ENCODE results near the gene KRTAP10-10. TPM values are rescaled to one million over a fixed set of nuclear protein-coding genes. Genes with fewer than 3 reads are reported as not detected.
"Not testable (repeated sequence)": the region's sequence is repeated elsewhere in the genome, so short reads cannot be mapped to it uniquely, and the experiment has no call there.

Gene KRTAP10-10
- polyA plus RNA-seq, 4 donors: not detected

- no peak for DNase-seq (ENCODE audit: low read depth in 4 of 4, low spot score in 3 of 4)
These were observed 17.3 kb upstream of the KRTAP10-10 start for GRCh38 chr21:44619886-44620285.

- no peak for DNase-seq (ENCODE audit: low read depth in 4 of 4, low spot score in 3 of 4)
These were observed 13.6 kb upstream of the KRTAP10-10 start for GRCh38 chr21:44623575-44623974.

GRCh38 chr21:44625756-44626155 is 11.4 kb upstream of the KRTAP10-10 start:
- no peak for DNase-seq (ENCODE audit: low read depth in 4 of 4, low spot score in 3 of 4)

GRCh38 chr21:44626262-44626661 is 10.9 kb upstream of the KRTAP10-10 start:
- DNase-seq (ENCODE audit: low read depth in 4 of 4, low spot score in 3 of 4): no peak

- DNase-seq (ENCODE audit: low read depth in 4 of 4, low spot score in 3 of 4): no peak
These were observed 10.4 kb upstream of the KRTAP10-10 start, which contains the start of gene KRTAP10-9 for GRCh38 chr21:44626673-44627143. Gene KRTAP10-9, plus strand, starts transcription at chr21:44627093. Its CDS starts 79 bp downstream, at chr21:44627172.

- not testable (repeated sequence) for DNase-seq (ENCODE audit: low read depth in 4 of 4, low spot score in 3 of 4)
These were observed 9.9 kb upstream of the KRTAP10-10 start for GRCh38 chr21:44627181-44627822.

- DNase-seq (ENCODE audit: low read depth in 4 of 4, low spot score in 3 of 4): not testable (repeated sequence)
These were observed 9.3 kb upstream of the KRTAP10-10 start for GRCh38 chr21:44627831-44628233.

GRCh38 chr21:44628707-44629391 is 8.3 kb upstream of the KRTAP10-10 start:
- no peak for DNase-seq (ENCODE audit: low read depth in 4 of 4, low spot score in 3 of 4)

GRCh38 chr21:44630440-44630839 is 6.7 kb upstream of the KRTAP10-10 start:
- no peak for DNase-seq (ENCODE audit: low read depth in 4 of 4, low spot score in 3 of 4)

- DNase-seq (ENCODE audit: low read depth in 4 of 4, low spot score in 3 of 4): no peak
These were observed 5.1 kb upstream of the KRTAP10-10 start for GRCh38 chr21:44632067-44632466.

- no peak for DNase-seq (ENCODE audit: low read depth in 4 of 4, low spot score in 3 of 4)
These were observed 743 bp upstream of the KRTAP10-10 start for GRCh38 chr21:44636209-44637017.

- DNase-seq (ENCODE audit: low read depth in 4 of 4, low spot score in 3 of 4): not testable (repeated sequence)
These were observed 744 bp downstream of the KRTAP10-10 start for GRCh38 chr21:44637851-44638348.

GRCh38 chr21:44638506-44639330 is 1.6 kb downstream of the KRTAP10-10 start:
- not testable (repeated sequence) for DNase-seq (ENCODE audit: low read depth in 4 of 4, low spot score in 3 of 4)

- no peak for DNase-seq (ENCODE audit: low read depth in 4 of 4, low spot score in 3 of 4)
These were observed 2.1 kb downstream of the KRTAP10-10 start for GRCh38 chr21:44639331-44639655.

GRCh38 chr21:44640761-44641160 is 3.6 kb downstream of the KRTAP10-10 start:
- DNase-seq (ENCODE audit: low read depth in 4 of 4, low spot score in 3 of 4): no peak

GRCh38 chr21:44643741-44644310 is 6.7 kb downstream of the KRTAP10-10 start:
- DNase-seq (ENCODE audit: low read depth in 4 of 4, low spot score in 3 of 4): no peak

- no peak for DNase-seq (ENCODE audit: low read depth in 4 of 4, low spot score in 3 of 4)
These were observed 7.7 kb downstream of the KRTAP10-10 start for GRCh38 chr21:44644878-44645277.

GRCh38 chr21:44646366-44647221 is 9.4 kb downstream of the KRTAP10-10 start, which contains the start of gene KRTAP10-11:
Gene KRTAP10-11, plus strand, starts transcription at chr21:44646414. Its CDS starts 45 bp downstream, at chr21:44646459.
- DNase-seq (ENCODE audit: low read depth in 4 of 4, low spot score in 3 of 4): not testable (repeated sequence)

- DNase-seq (ENCODE audit: low read depth in 4 of 4, low spot score in 3 of 4): no peak
These were observed 10.0 kb downstream of the KRTAP10-10 start for GRCh38 chr21:44647222-44647552.
